OCI-LY7 (cell line): ENCODE results near the gene FEZF2. TPM values are rescaled to one million over a fixed set of nuclear protein-coding genes. Genes with fewer than 3 reads are reported as not detected.

Experiments used
- BruUV-seq: library from RNA; stranded (reverse); fragments of 400-500 nt; replicated peaks from 2 replicates; lab custom pipeline; 2021; lab: Mats Ljungman, UMichigan
- CTCF ChIA-PET: fragments of 300-600 bp; sonication (Branson Sonifier 250); formaldehyde crosslinking; loops from one replicate; lab custom pipeline; 2022; ENCODE audit warnings: antibody characterized with exemption; ENCODE audit not compliant: unreplicated experiment; lab: Charles Lee
- POLR2A ChIA-PET: fragments of 300-600 bp; sonication (Branson Sonifier 250); formaldehyde crosslinking; loops from one replicate; lab custom pipeline; 2022; ENCODE audit warnings: antibody characterized with exemption; lab: Charles Lee
- DNase-seq: peaks from one replicate; pipeline ENCODE4 v3.0.0-alpha.2; 2015; ENCODE audit warnings: low spot score
- H2AFZ ChIP-seq: fragments of 200-600 bp; sonication (generic), shearing (Covaris generic); 2 replicates; pipeline ENCODE4 v1.6.1; 2014; ENCODE audit warnings: mild to moderate bottlenecking, antibody characterized with exemption, low read length, moderate library complexity
- H3K27ac ChIP-seq: fragments of 200-600 bp; sonication (generic); 2 replicates; pipeline ENCODE4 v1.5.1; 2014; ENCODE audit warnings: mixed run types, low read depth, mild to moderate bottlenecking, moderate library complexity, low read length, inconsistent platforms; ENCODE audit not compliant: poor library complexity, severe bottlenecking
- H3K36me3 ChIP-seq: fragments of 200-600 bp; sonication (generic); 2 replicates; pipeline ENCODE4 v1.6.1; 2014; ENCODE audit warnings: mild to moderate bottlenecking, antibody characterized with exemption, low read length, moderate library complexity, mixed read lengths; ENCODE audit not compliant: insufficient read depth
- H3K4me1 ChIP-seq: fragments of 200-600 bp; sonication (generic); 2 replicates; pipeline ENCODE4 v1.5.1; 2014; ENCODE audit warnings: mild to moderate bottlenecking, low read length; ENCODE audit not compliant: insufficient read depth, poor library complexity, severe bottlenecking
- H3K4me2 ChIP-seq: fragments of 200-600 bp; sonication (generic); 2 replicates; pipeline ENCODE4 v1.6.1; 2014; ENCODE audit warnings: mild to moderate bottlenecking, low read length
- H3K4me3 ChIP-seq: fragments of 200-600 bp; sonication (generic); 2 replicates; pipeline ENCODE4 v1.5.1; 2014; ENCODE audit warnings: mild to moderate bottlenecking, low read depth, low read length; ENCODE audit not compliant: poor library complexity, severe bottlenecking
- H3K79me2 ChIP-seq: fragments of 200-600 bp; sonication (generic); 2 replicates; pipeline ENCODE4 v1.6.1; 2016; ENCODE audit warnings: low read depth, mild to moderate bottlenecking, low read length, moderate library complexity, mixed read lengths; ENCODE audit not compliant: insufficient read depth
- H3K9me2 ChIP-seq: fragments of 200-600 bp; sonication (generic); 2 replicates; pipeline ENCODE4 v1.6.1; 2016; ENCODE audit warnings: mild to moderate bottlenecking, low read length, mixed read lengths; ENCODE audit not compliant: insufficient read depth
- H3K9me3 ChIP-seq: fragments of 200-600 bp; sonication (generic); 2 replicates; pipeline ENCODE4 v1.6.1; 2014; ENCODE audit warnings: mild to moderate bottlenecking, mixed run types, low read length, mixed read lengths
- H4K20me1 ChIP-seq: fragments of 200-600 bp; sonication (generic); 2 replicates; pipeline ENCODE4 v1.6.1; 2014; ENCODE audit warnings: mild to moderate bottlenecking, antibody characterized with exemption, low read length, moderate library complexity, mixed read lengths; ENCODE audit not compliant: insufficient read depth
- CTCF ChIP-seq: fragments of 200-600 bp; sonication (generic); conservative IDR thresholded peaks from 2 replicates; pipeline ENCODE4 v1.5.1; 2014; ENCODE audit warnings: mild to moderate bottlenecking, antibody characterized with exemption, low read length, moderate library complexity, mixed read lengths
- EZH2phosphoT487 ChIP-seq: fragments of 200-600 bp; sonication (generic); IDR thresholded peaks from 2 replicates; pipeline ENCODE4 v1.6.1; 2018; ENCODE audit warnings: low read depth, borderline replicate concordance, mild to moderate bottlenecking, mixed run types, antibody characterized with exemption, low read length, moderate library complexity, mixed read lengths
- intact Hi-C: fragments of 100-400 bp; cut with micrococcal nuclease; formaldehyde crosslinking; loops from one replicate; pipeline ENCODE4 v1.10.0; 2022; ENCODE audit not compliant: unreplicated experiment
- total RNA-seq, 2 experiments: library from RNA; depleted of rRNA in 1 of 2; stranded (reverse); fragments of >200 nt in 1 of 2; shearing (Covaris generic) in 1 of 2; gene quantifications; 2 replicates each; pipeline ENCODE4 v1.2.3, GENCODE V29; 2014 to 2022

The FEZF2 gene
- total RNA-seq, 2 experiments from 2014 or later, result not detected

- H3K9me3 ChIP-seq, result no peaks in the 10 kb centered on the region
- H3K4me2 ChIP-seq, result no peak overlapping the region
- H2AFZ ChIP-seq, result no peak overlapping the region
- no peaks in the 10 kb centered on the region for H4K20me1 ChIP-seq
- H3K9me2 ChIP-seq, result no peaks in the 10 kb centered on the region
- POLR2A ChIA-PET, result no interaction called here
- no peak overlapping the region for H3K4me3 ChIP-seq
- no TSS peak for BruUV-seq
- H3K27ac ChIP-seq, result no peak overlapping the region
- intact Hi-C loops, result no loop called here
- CTCF ChIA-PET, result no interaction called here
- DNase-seq, result no peak
- no peaks in the 10 kb centered on the region for H3K4me1 ChIP-seq
- H3K79me2 ChIP-seq, result no peaks in the 10 kb centered on the region
- TF ChIP-seq CTCF (no peak), EZH2phosphoT487 (no peak)
- H3K36me3 ChIP-seq, result no peaks in the 10 kb centered on the region
These were observed 41.3 kb downstream of the FEZF2 start for GRCh38 chr3:62332017-62332416.

- Histone ChIP-seq H3K36me3 (no peaks in the 10 kb centered on the region), H3K4me2 (no peak overlapping the region), H3K9me2 (no peaks in the 10 kb centered on the region), H3K4me3 (no peak overlapping the region), H3K79me2 (no peaks in the 10 kb centered on the region), H3K4me1 (no peaks in the 10 kb centered on the region), H4K20me1 (no peaks in the 10 kb centered on the region), H2AFZ (no peak overlapping the region), H3K27ac (no peak overlapping the region), H3K9me3 (no peaks in the 10 kb centered on the region)
- TF ChIP-seq EZH2phosphoT487, result no peak
- TF ChIP-seq CTCF, result no peak
- intact Hi-C loops, result no loop called here
- POLR2A ChIA-PET, result interaction anchor here (1.7 kb wide), 1 partner anchor 29 kb away, joined by 8 read pairs; no protein-coding TSS in a partner anchor
- CTCF ChIA-PET, result no interaction called here
- DNase-seq, result no peak
- no TSS peak for BruUV-seq
These were observed 43.4 kb downstream of the FEZF2 start for GRCh38 chr3:62329971-62330370.

GRCh38 chr3:62325896-62326295 is 47.5 kb downstream of the FEZF2 start:
- TF ChIP-seq EZH2phosphoT487, result no peak
- TF ChIP-seq CTCF, result no peak
- Histone ChIP-seq H3K4me3 (no peak overlapping the region), H3K9me3 (no peaks in the 10 kb centered on the region), H3K79me2 (no peaks in the 10 kb centered on the region), H3K9me2 (no peaks in the 10 kb centered on the region), H2AFZ (no peak overlapping the region), H3K4me2 (no peak overlapping the region), H3K27ac (no peak overlapping the region), H3K4me1 (no peaks in the 10 kb centered on the region), H4K20me1 (no peaks in the 10 kb centered on the region), H3K36me3 (no peaks in the 10 kb centered on the region)
- CTCF ChIA-PET, result no interaction called here
- BruUV-seq, result no TSS peak
- intact Hi-C loops, result no loop called here
- POLR2A ChIA-PET, result no interaction called here
- no peak for DNase-seq
